ENCODE results near the gene NRSN2. TPM values are rescaled to one million over a fixed set of nuclear protein-coding genes. Genes with fewer than 3 reads are reported as not detected.

The NRSN2 gene
- total and polyA plus RNA-seq, 2 of the 4 experiments (the other 2 are of a cell fraction) = 9.9 to 101 TPM

DNA sequence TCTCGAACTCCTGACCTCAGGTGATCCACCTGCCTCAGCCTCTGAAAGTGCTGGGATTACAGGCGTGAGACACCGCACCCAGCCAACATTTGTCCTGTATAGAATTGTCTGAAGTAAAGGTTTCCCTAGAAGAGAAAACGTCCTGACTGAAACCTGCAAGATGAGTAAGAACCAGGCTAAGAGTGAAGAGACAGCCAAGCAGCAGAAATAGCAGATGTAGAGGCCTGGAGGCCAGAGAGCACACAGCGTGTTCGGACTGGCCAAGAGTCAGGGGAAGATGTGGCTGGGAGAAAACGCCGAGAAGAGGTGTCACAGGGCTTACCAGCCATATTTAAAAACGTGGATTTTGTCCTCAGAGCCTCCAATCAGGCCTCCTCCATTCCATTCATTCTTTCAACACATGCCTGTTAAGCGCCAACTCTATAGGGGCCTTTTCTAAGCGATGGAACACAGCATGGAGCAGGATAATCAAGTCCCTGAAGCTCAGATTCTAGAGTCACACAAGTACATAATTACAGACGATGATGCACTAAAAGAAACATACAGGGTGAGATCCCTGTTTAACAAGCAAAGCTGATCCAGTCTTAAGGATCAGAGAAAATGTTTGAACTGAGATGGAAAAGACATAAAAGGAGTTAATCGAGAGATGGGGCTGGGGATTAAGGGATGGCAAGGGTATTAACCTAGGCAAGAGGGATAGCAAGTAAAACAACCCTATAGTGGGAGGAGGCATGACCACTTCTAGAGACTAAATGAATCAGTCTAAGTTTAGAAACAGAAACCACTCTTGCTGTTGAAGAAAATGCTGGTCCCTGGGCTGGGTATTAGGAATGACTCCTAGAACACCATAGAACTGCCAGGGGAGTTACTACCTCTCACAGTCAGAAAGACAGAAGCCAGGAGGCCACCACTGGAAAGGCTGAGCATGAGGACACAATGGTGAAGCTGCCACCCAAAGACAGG lies 44.7 kb upstream of the NRSN2 start:
- WGBS, 2 experiments (ENCODE audit: extremely low coverage in 2 of 2, insufficient read length in 1 of 2) = 76% methylated on average over 5 of the region's 13 CpGs; no CpG with 5 or more reads in 1 of the 2 experiments
- intact Hi-C loops (cut with micrococcal nuclease) = no loop called here
- H4K20me1 ChIP-seq (ENCODE audit: insufficient read depth, low read length) = peaks cover 33% of the 10 kb centered on the region
- in situ Hi-C loops (cut with MboI; ENCODE audit: low sequenced_read_pairs) = no loop called here
- no peak for DNase-seq
- H2BK5ac ChIP-seq (ENCODE audit: low read depth, low read length, poor library complexity, severe bottlenecking) = peak overlapping the region; percentile 12
- no peak overlapping the region for H3K18ac ChIP-seq (ENCODE audit: low read depth, low read length)
- peaks cover 29 to 47% of the 10 kb centered on the region in 2 experiments for H3K79me1 ChIP-seq (ENCODE audit: low read depth in 1 of 2, low read length in 2 of 2)
- H2BK20ac ChIP-seq (ENCODE audit: low read depth, low read length) = no peak overlapping the region
- H4K91ac ChIP-seq (ENCODE audit: insufficient read depth, low read depth, low read length) = no peak overlapping the region
- H2AK5ac ChIP-seq (ENCODE audit: low read depth, low read length) = no peak overlapping the region; the same call in 1 of the 2 replicates
- H4K5ac ChIP-seq (ENCODE audit: low read depth, low read length) = no peak overlapping the region
- peak overlapping the region; percentile 15 for H2AK9ac ChIP-seq (replicated peaks; ENCODE audit: low read depth, low read length, poor library complexity)
- no TSS peak for BruUV-seq (replicated peaks)
- dilution Hi-C loops (cut with HindIII; ENCODE audit: low sequenced_read_pairs, unreplicated experiment) = no loop called here
- H2BK120ac ChIP-seq (ENCODE audit: low read depth, low read length) = no peak overlapping the region
- H3K9me3 ChIP-seq (ENCODE audit: control insufficient read depth, insufficient read depth, low read length) = no peaks in the 10 kb centered on the region
- H3K4me3 ChIP-seq (ENCODE audit: insufficient read depth, low read depth, low read length) = no peak overlapping the region
- H3K9me1 ChIP-seq (ENCODE audit: insufficient read depth, low read length) = peaks cover 22% of the 10 kb centered on the region
- no peaks in the 10 kb centered on the region for H3K27me3 ChIP-seq (ENCODE audit: control insufficient read depth, insufficient read depth, low read length)
- ChIA-PET POLR2A (ENCODE audit: unreplicated experiment) (no interaction called here), CTCF (no interaction called here)
- no peak overlapping the region for H3K23ac ChIP-seq (ENCODE audit: low read depth, low read length)
- no peak for ATAC-seq (ENCODE audit: low read depth)
- H3K27ac ChIP-seq (ENCODE audit: insufficient read depth, low read length) = no peak overlapping the region
- TF ChIP-seq RCOR1 (IDR thresholded peaks at IDR 0.05; ENCODE audit: insufficient replicate concordance, low read length) (no peak), CEBPB (IDR thresholded peaks at IDR 0.05; ENCODE audit: low read depth, low read length) (no peak), RFX5 (IDR thresholded peaks at IDR 0.05; ENCODE audit: low read depth, low read length) (no peak), SMC3 (IDR thresholded peaks at IDR 0.05; ENCODE audit: low read depth, low read length) (no peak), BHLHE40 (IDR thresholded peaks at IDR 0.05; ENCODE audit: low read depth, low read length) (no peak), FOS (IDR thresholded peaks at IDR 0.05; ENCODE audit: low read depth, low read length) (no peak), POLR2A (IDR thresholded peaks at IDR 0.05; ENCODE audit: low read depth, low read length) (no peak)
- H3K4me1 ChIP-seq (ENCODE audit: control insufficient read depth, insufficient read depth, low read length) = peaks cover 18% of the 10 kb centered on the region
- no peak overlapping the region for H3K4me2 ChIP-seq (ENCODE audit: low read depth, low read length)
- H3K9ac ChIP-seq (ENCODE audit: low read depth, low read length) = no peak overlapping the region
- H2BK15ac ChIP-seq (ENCODE audit: low read depth, low read length) = no peak overlapping the region
- peaks cover 5% of the 10 kb centered on the region; the same call in 1 of the 2 replicates for H3K36me3 ChIP-seq (ENCODE audit: control insufficient read depth, insufficient read depth, low read length)
- H3K14ac ChIP-seq (replicated peaks; ENCODE audit: low read depth, low read length) = 0 out of 2 replicates have a peak overlapping the region, but pooled peaks have one; percentile 1
- H3K4ac ChIP-seq (ENCODE audit: low read depth, low read length) = no peak overlapping the region
- H4K8ac ChIP-seq (ENCODE audit: low read depth in 2 of 2, low read length in 2 of 2) = no peak overlapping the region
- H3K56ac ChIP-seq (ENCODE audit: extremely low read depth, insufficient read depth, low read length) = no peak overlapping the region
- no peak overlapping the region for H2AFZ ChIP-seq (replicated peaks; ENCODE audit: low read length, poor library complexity)

All from IMR-90 (cell line).